Hematopoietic multipotent progenitor cell (in vitro differentiated cells): Measurements from ENCODE around the gene MYO10. TPM values are rescaled to one million over a fixed set of nuclear protein-coding genes. Genes with fewer than 3 reads are reported as not detected.

Source experiments
- DNase-seq, 3 donors: peaks; one replicate each; pipeline ENCODE4 v3.0.0-alpha.2; 2011 to 2015; ENCODE audit warnings: low read depth in 2 of 3, low spot score in 2 of 3
- total RNA-seq: library from RNA; depleted of rRNA; stranded (reverse); fragments of >200 nt; gene quantifications from one replicate; pipeline ENCODE4 v1.2.3, GENCODE V29; 2012

The MYO10 gene
- total RNA-seq, 1 donor = 0.54 TPM

GRCh38 chr5:16866795-16867576, 69.1 kb downstream of the MYO10 start:
- no peak for DNase-seq

GRCh38 chr5:16866273-16866672, 69.8 kb downstream of the MYO10 start:
- no peak for DNase-seq

- no peak for DNase-seq
Observed at GRCh38 chr5:16865151-16865550, 70.9 kb downstream of the MYO10 start.

GRCh38 chr5:16864631-16865131, 71.4 kb downstream of the MYO10 start:
- DNase-seq = no peak

- no peak for DNase-seq
Observed at GRCh38 chr5:16863469-16863946, 72.6 kb downstream of the MYO10 start.

- no peak for DNase-seq
Observed at GRCh38 chr5:16862777-16863176, 73.3 kb downstream of the MYO10 start.

- DNase-seq = no peak
Observed at GRCh38 chr5:16859346-16859745, 76.7 kb downstream of the MYO10 start.

GRCh38 chr5:16858151-16858550, 77.9 kb downstream of the MYO10 start:
- no peak for DNase-seq

GRCh38 chr5:16857635-16858034, 78.5 kb downstream of the MYO10 start:
- DNase-seq = no peak

- DNase-seq = no peak
Observed at GRCh38 chr5:16856531-16856930, 79.6 kb downstream of the MYO10 start.

GRCh38 chr5:16855898-16856297, 80.2 kb downstream of the MYO10 start:
- DNase-seq = no peak

- no peak for DNase-seq
Observed at GRCh38 chr5:16855485-16855884, 80.6 kb downstream of the MYO10 start.

GRCh38 chr5:16854351-16854750, 81.7 kb downstream of the MYO10 start:
- DNase-seq = no peak

- no peak for DNase-seq
Observed at GRCh38 chr5:16853518-16853917, 82.6 kb downstream of the MYO10 start.

- DNase-seq = no peak
Observed at GRCh38 chr5:16852251-16853005, 83.7 kb downstream of the MYO10 start.

GRCh38 chr5:16849775-16850174, 86.3 kb downstream of the MYO10 start:
- DNase-seq = no peak

- no peak for DNase-seq
Observed at GRCh38 chr5:16849181-16849580, 86.9 kb downstream of the MYO10 start.

- DNase-seq = no peak
Observed at GRCh38 chr5:16844952-16845351, 91.1 kb downstream of the MYO10 start.

GRCh38 chr5:16842896-16843295, 93.2 kb downstream of the MYO10 start:
- peak in 2 of 3 donors; percentile 6 to 15 for DNase-seq

- no peak for DNase-seq
Observed at GRCh38 chr5:16841416-16841815, 94.7 kb downstream of the MYO10 start.

GRCh38 chr5:16837305-16837704, 98.8 kb downstream of the MYO10 start:
- no peak for DNase-seq

GRCh38 chr5:16834029-16834428, 102.1 kb downstream of the MYO10 start:
- DNase-seq = no peak
